Fibroblast of villous mesenchyme (primary cell): ENCODE data around the gene SCAANT1. TPM values are rescaled to one million over a fixed set of nuclear protein-coding genes. Genes with fewer than 3 reads are reported as not detected.

Experiments used
- DNase-seq: peaks from one replicate; pipeline ENCODE4 v3.0.0-alpha.2; 2010; ENCODE audit warnings: low read depth
- H3K4me3 ChIP-seq: 2 replicates; pipeline ENCODE4 v1.5.1; 2011; ENCODE audit warnings: low read depth, mild to moderate bottlenecking, low read length
- CTCF ChIP-seq: IDR thresholded peaks from 2 replicates; pipeline ENCODE4 v1.5.1; 2012; ENCODE audit warnings: low read depth, mild to moderate bottlenecking, low read length; ENCODE audit not compliant: insufficient read depth
- total RNA-seq: library from RNA; depleted of rRNA; stranded (reverse); fragments of >200 nt; gene quantifications from 2 replicates; pipeline ENCODE4 v1.2.3, GENCODE V29; 2012

The SCAANT1 gene
- total RNA-seq, 1 donor: not detected

GRCh38 chr3:63905731-63906620 lies 6.2 kb downstream of the SCAANT1 start:
- no peak overlapping the region for H3K4me3 ChIP-seq
- TF ChIP-seq CTCF: no peak
- no peak for DNase-seq

DNA sequence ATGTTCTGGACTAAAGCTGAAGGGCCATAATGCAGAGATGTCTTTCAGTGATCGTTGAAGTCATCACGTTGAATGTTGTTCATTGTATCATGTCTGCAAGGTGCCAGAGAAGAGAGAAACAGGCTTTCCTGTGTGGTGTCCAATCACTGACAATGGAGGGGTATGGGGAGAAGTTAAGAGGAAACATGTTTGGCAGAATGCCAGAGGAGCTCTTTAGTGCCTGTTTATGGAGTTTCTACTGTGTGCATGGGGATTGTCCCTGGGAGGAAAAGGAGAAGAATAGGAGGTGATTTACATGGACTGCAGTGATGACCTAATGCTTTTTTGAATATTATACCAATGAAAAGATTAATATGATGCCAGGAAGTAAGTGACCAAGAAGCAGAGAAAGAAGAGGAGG lies 11.7 kb downstream of the SCAANT1 start:
- no peak for DNase-seq
- H3K4me3 ChIP-seq: no peak overlapping the region
- no peak for TF ChIP-seq CTCF

DNA sequence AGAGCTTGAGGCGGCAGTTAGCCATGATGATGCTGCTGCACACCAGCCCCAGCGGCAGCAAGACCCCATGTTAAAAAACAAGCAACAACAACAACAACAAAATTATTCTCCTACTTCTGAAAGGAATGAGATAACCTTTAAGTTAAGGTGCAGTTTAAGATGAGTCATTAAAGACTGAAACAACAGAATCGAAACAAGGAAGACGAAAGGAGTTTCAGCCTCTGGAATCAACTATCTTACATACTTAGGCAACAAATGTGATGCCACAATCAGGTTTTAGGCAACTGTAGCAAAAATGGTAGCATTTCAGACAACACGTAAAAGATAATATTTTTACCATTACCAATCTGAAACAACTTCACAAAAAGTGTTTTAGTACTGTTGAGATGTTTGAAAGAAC lies 12.2 kb downstream of the SCAANT1 start:
- no peak for DNase-seq
- TF ChIP-seq CTCF: no peak
- H3K4me3 ChIP-seq: no peak overlapping the region

- DNase-seq: no peak
- no peak overlapping the region for H3K4me3 ChIP-seq
- no peak for TF ChIP-seq CTCF
Measured at GRCh38 chr3:63896332-63897030, 15.7 kb downstream of the SCAANT1 start.

DNA sequence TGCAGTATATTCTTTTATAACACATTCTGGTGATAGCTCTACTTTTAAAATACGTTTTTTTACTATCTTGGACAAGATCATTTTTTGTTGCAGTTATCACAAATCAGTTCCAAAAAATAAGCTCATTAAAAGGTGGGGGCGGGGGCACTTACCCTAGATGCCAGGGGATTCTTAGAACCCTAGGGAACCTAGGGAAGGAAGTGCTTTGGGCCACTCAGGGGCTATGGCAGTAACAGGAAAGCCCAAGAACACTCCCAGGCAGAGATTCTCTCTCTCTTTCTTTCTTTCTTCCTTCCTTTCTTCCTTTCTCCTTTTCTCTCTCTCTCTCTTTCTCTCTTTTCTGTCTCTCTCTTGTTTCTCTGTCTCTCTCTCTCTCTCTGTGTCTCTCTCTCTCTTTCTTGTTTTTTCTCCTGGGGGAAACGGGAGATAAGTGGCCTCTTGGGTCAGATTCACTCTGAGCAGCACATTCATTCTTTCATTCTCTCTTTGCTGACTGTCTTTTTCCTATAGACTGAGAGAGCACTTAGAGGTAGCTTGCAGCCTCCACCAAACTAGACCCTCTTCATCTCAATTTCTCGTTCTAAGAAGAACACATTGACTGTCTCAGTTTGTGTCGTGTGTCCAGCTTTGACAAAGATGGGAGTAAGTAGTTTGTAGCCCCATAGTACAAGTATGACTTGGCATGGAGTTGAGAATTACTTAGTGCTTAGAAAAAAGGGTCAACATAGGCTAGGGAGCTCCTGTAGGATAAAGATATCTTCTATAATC lies 16.6 kb downstream of the SCAANT1 start:
- no peak for TF ChIP-seq CTCF
- DNase-seq: no peak
- H3K4me3 ChIP-seq: no peak overlapping the region

DNA sequence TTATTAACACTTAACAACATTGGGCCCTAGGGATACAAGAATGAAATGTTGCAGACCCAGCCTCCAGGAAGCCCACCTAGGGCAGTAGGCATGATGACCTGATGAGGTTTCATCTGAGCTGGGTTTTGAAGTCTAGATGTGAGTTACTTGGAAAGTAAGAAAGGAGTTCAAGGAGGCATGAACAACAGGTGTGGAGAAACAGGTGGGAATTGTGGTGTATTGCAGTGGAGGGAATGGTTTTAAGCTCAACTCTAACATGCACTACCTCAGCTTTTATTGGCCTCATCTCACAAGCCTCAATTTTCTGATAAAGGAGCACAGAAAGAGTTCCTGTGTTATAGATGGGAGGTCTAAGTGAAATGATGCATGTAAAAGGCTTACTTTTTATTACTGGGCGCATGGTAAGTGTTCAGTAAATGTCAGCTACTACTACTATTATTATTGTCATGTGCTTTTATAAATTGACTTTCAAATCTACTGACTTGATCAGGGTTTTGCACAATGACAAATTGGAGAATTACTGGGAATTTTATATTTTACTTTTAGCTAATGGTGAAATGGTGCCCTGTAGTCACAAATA lies 19.3 kb downstream of the SCAANT1 start:
- no peak for TF ChIP-seq CTCF
- no peak for DNase-seq

More for the DNA sequence above, 19.3 kb downstream of the SCAANT1 start:
- H3K4me3 ChIP-seq: no peak overlapping the region
